Mesendoderm (in vitro differentiated cells): ENCODE measurements around the gene IDH3G.

ENCODE experiments used
- DNase-seq: peaks from one replicate; pipeline ENCODE4 v3.0.0; 2013
- H2AK5ac ChIP-seq: 2 replicates; pipeline ENCODE4 v1.6.1; 2013; ENCODE audit warnings: low read length, inconsistent platforms
- H2BK120ac ChIP-seq: 2 replicates; pipeline ENCODE4 v1.6.1; 2013; ENCODE audit warnings: low read depth, mild to moderate bottlenecking, low read length, moderate library complexity, mixed read lengths
- H2BK15ac ChIP-seq: replicated peaks from 2 replicates; pipeline ENCODE4 v1.6.1; 2013; ENCODE audit warnings: low read depth, mild to moderate bottlenecking, moderate library complexity
- H2BK5ac ChIP-seq: 2 replicates; pipeline ENCODE4 v1.6.1; 2013; ENCODE audit warnings: low read length, inconsistent platforms
- H3K18ac ChIP-seq: 2 replicates; pipeline ENCODE4 v1.6.1; 2013; ENCODE audit warnings: mild to moderate bottlenecking, low read length, mixed read lengths
- H3K23ac ChIP-seq: one replicate; pipeline ENCODE4 v1.6.1; 2013; ENCODE audit warnings: low read length
- H3K27ac ChIP-seq: 2 replicates; pipeline ENCODE4 v1.5.1; 2013; ENCODE audit warnings: low read depth, mild to moderate bottlenecking, inconsistent platforms, low read length, moderate library complexity
- H3K27me3 ChIP-seq: 2 replicates; pipeline ENCODE4 v1.6.1; 2013; ENCODE audit warnings: low read length, control low read depth, mild to moderate bottlenecking, inconsistent platforms; ENCODE audit not compliant: insufficient read depth, poor library complexity
- H3K36me3 ChIP-seq: 2 replicates; pipeline ENCODE4 v1.6.1; 2013; ENCODE audit warnings: low read length, inconsistent platforms; ENCODE audit not compliant: control insufficient read depth, insufficient read depth
- H3K4ac ChIP-seq: one replicate; pipeline ENCODE4 v1.6.1; 2013; ENCODE audit warnings: low read depth, mild to moderate bottlenecking, low read length, moderate library complexity
- H3K4me1 ChIP-seq: 2 replicates; pipeline ENCODE4 v1.6.1; 2013; ENCODE audit warnings: low read depth, low read length, inconsistent platforms; ENCODE audit not compliant: control insufficient read depth
- H3K4me2 ChIP-seq: 2 replicates; pipeline ENCODE4 v1.6.1; 2013; ENCODE audit warnings: low read length
- H3K4me3 ChIP-seq: 2 replicates; pipeline ENCODE4 v1.5.1; 2013; ENCODE audit warnings: mild to moderate bottlenecking, low read length
- H3K56ac ChIP-seq: one replicate; pipeline ENCODE4 v1.6.1; 2013; ENCODE audit warnings: low read length
- H3K79me1 ChIP-seq: 2 replicates; pipeline ENCODE4 v1.6.1; 2013; ENCODE audit warnings: low read length, inconsistent platforms
- H3K79me2 ChIP-seq: 2 replicates; pipeline ENCODE4 v1.6.1; 2013; ENCODE audit warnings: mild to moderate bottlenecking, low read length; ENCODE audit not compliant: control insufficient read depth, insufficient read depth
- H3K9ac ChIP-seq: 2 replicates; pipeline ENCODE4 v1.6.1; 2013; ENCODE audit warnings: low read length, inconsistent platforms
- H4K5ac ChIP-seq: one replicate; pipeline ENCODE4 v1.6.1; 2013; ENCODE audit warnings: low read length
- H4K8ac ChIP-seq: one replicate; pipeline ENCODE4 v1.6.1; 2013; ENCODE audit warnings: low read depth, mild to moderate bottlenecking, control low read depth, low read length, moderate library complexity
- WGBS: extraction: QIAGEN DNeasy Blood & Tissue Kit; methylation state at CpG from one replicate; pipeline ENCODE4 v1.1.7; 2013; ENCODE audit warnings: low lambda C conversion rate, missing lambda C conversion rate; ENCODE audit not compliant: insufficient coverage; ENCODE audit errors: extremely low coverage; 5-methylcytosine and 5-hydroxymethylcytosine counted together

Gene IDH3G

DNA sequence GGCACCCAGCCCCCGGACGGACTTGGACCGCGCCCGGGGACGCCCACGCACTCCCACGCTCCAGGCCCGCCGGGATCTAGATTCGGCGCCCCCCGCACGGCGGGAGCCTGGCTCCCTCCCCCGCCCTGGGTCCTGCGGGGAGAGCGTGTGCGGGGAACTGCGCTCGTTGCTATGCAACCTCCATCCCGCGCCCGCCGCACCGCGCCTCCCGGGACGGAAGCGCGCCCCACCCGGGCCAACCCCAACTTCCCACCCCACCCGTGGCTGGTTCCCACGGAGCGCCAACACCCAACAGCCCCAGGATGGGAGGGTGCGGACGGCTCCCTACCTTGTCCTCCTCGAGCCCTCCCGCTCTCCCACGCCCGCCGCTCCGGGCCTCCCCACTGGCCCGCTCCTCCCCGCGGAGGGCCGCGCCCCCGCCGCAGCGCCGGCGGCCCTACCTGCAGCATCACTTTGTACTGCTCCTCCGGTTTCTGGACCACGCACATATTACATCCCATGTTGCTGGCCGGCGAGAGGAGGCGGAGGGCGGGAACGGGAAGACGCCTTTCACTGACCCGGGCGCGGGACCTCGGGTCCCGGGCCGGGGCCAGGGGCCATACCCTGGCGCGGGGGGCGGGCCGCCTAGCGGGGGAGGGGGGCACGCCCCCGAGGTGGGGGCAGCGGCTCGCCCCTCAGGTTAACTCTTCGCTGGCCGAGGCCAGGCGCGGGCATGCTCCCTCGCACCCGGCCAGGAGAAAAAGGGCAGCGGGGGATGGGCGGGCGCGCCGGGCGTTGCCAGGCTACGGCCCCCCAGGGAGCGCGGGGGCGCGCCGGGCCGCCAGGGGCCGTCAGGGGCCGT, 35.8 kb upstream of the IDH3G start, which contains the start of gene PDZD4:
Gene PDZD4, minus strand, starts transcription at position 746 of the 841 bp plus-strand sequence. Its CDS starts 246 bp downstream, at position 500.
- Histone ChIP-seq H3K4ac (peak within 1 kb of the TSS; percentile 49), H3K4me1 (peaks cover 2% of the 10 kb centered on the region), H2AK5ac (no peak within 1 kb of the TSS), H3K56ac (peak within 1 kb of the TSS; percentile 79), H3K4me3 (peak within 1 kb of the TSS; percentile 64), H4K8ac (peak within 1 kb of the TSS; percentile 14), H3K27me3 (no peaks in the 10 kb centered on the region), H3K18ac (peak within 1 kb of the TSS; percentile 85), H2BK15ac (no peak within 1 kb of the TSS), H3K36me3 (no peaks in the 10 kb centered on the region), H3K23ac (no peak within 1 kb of the TSS), H3K4me2 (peak within 1 kb of the TSS; percentile 70), H2BK120ac (no peak within 1 kb of the TSS), H3K79me1 (no peaks in the 10 kb centered on the region), H4K5ac (no peak within 1 kb of the TSS), H3K9ac (peak within 1 kb of the TSS; percentile 71), H3K27ac (no peak within 1 kb of the TSS), H3K79me2 (peaks cover 13% of the 10 kb centered on the region), H2BK5ac (no peak within 1 kb of the TSS)
- WGBS: no CpG with 5 or more reads among the region's 97 CpGs
- DNase-seq: peak; percentile 66

DNA sequence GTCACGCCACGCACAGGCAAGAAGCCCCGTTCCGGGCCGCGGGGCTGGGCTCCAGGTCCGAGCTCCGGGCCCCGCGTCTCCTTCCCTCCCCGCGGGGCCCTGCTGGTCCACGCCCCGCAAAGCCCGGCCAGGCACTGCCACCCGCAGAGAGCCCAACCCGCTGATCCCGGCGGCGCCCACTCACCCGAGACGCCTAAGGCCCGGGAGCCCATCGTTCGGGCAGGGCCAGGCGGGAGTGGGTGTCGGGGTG, 35.3 kb upstream of the IDH3G start:
- H3K27ac ChIP-seq: no peak overlapping the region
- H3K56ac ChIP-seq: peak overlapping the region; percentile 79
- H3K9ac ChIP-seq: peak overlapping the region; percentile 71
- no peak overlapping the region for H2BK120ac ChIP-seq
- no peaks in the 10 kb centered on the region for H3K27me3 ChIP-seq
- no CpG with 5 or more reads among the region's 27 CpGs for WGBS
- H2BK15ac ChIP-seq: no peak overlapping the region
- H3K79me2 ChIP-seq: peaks cover 15% of the 10 kb centered on the region
- H3K18ac ChIP-seq: peak overlapping the region; percentile 25
- no peak overlapping the region for H4K5ac ChIP-seq
- H3K4me3 ChIP-seq: peak overlapping the region; percentile 64
- peak overlapping the region; percentile 70 for H3K4me2 ChIP-seq
- H3K79me1 ChIP-seq: no peaks in the 10 kb centered on the region
- H3K4me1 ChIP-seq: peaks cover 2% of the 10 kb centered on the region
- H3K4ac ChIP-seq: peak overlapping the region; percentile 49
- no peak for DNase-seq
- H3K36me3 ChIP-seq: no peaks in the 10 kb centered on the region
- no peak overlapping the region for H4K8ac ChIP-seq
- no peak overlapping the region for H3K23ac ChIP-seq
- no peak overlapping the region for H2BK5ac ChIP-seq
- no peak overlapping the region for H2AK5ac ChIP-seq

DNA sequence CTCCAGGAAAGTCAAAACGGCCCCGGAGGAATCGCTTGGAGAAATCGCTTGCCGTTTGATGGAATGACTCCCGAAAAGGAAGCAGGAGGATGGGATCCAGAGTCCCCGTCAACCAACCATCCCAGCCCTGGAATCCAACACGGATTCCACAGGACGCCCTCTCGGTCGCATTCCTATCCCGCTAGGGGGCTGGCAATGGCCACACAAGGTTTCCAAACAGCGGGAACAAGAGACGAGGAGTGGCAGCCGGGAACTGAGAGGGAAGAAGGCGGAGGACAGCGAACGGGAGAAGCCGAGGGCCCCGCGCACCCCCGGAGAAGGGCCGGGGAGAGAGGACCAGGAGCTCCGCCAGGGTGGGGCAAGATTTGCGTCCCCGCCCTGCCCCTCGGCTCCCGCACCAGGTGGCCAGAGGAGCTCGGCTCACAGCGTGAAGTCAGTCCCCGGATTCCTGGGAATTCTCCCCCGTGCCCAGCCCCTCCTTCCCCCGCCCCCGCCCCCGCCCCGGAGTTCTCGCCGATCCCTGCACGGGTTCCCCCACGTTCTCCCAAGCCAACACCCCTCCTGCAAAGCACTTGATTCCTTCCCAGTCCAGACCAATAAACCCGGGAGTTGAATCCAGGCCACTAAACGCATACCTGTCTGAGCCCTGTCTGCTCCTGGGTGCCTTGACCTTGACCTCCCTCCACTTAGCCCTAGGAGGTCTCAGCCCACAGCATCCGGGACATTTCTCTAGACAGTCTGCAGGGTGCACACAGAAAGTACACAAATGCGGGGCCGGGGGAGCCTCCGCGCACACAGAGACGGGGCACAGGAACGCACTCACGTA, 34.8 kb upstream of the IDH3G start:
- no peak overlapping the region for H2BK15ac ChIP-seq
- peaks cover 2% of the 10 kb centered on the region for H3K4me1 ChIP-seq
- H3K4me3 ChIP-seq: peak overlapping the region; percentile 64
- peak; percentile 85 for DNase-seq
- H3K79me1 ChIP-seq: no peaks in the 10 kb centered on the region
- no peak overlapping the region for H4K8ac ChIP-seq
- WGBS: no CpG with 5 or more reads among the region's 50 CpGs
- H3K9ac ChIP-seq: peak overlapping the region; percentile 71
- H3K18ac ChIP-seq: peak overlapping the region; percentile 25
- H2BK120ac ChIP-seq: no peak overlapping the region
- peak overlapping the region; percentile 70 for H3K4me2 ChIP-seq
- H2AK5ac ChIP-seq: no peak overlapping the region
- H3K27me3 ChIP-seq: no peaks in the 10 kb centered on the region
- no peak overlapping the region for H3K23ac ChIP-seq
- peaks cover 20% of the 10 kb centered on the region for H3K79me2 ChIP-seq
- H3K27ac ChIP-seq: no peak overlapping the region
- no peak overlapping the region for H2BK5ac ChIP-seq
- H4K5ac ChIP-seq: no peak overlapping the region
- H3K56ac ChIP-seq: peak overlapping the region; percentile 79
- peak overlapping the region; percentile 49 for H3K4ac ChIP-seq
- no peaks in the 10 kb centered on the region for H3K36me3 ChIP-seq

DNA sequence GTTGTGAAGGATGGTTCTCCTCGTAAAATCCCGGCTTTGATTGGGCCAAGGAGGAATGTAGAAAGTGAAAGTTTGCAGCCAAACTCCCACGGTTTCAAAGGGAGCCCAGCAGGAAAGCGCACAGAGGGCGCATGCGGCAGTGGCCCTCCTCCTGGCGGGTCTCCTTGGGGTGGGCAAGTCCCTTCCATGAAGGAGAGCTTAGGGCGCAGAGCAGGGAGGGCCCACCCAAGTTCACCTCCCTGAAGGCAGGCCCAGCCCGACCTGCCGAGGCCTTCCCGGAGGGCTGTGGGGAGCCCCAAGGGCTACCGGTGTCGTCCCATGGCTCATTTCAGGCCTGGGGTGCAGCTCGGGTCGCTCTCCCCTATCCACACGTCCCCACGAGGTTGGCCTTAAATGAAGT, 34.1 kb upstream of the IDH3G start:
- H3K4me2 ChIP-seq: peak overlapping the region; percentile 5
- H3K27ac ChIP-seq: no peak overlapping the region
- peaks cover 23% of the 10 kb centered on the region for H3K79me2 ChIP-seq
- no peaks in the 10 kb centered on the region for H3K79me1 ChIP-seq
- no peak overlapping the region for H2AK5ac ChIP-seq
- H3K23ac ChIP-seq: no peak overlapping the region
- no CpG with 5 or more reads among the region's 17 CpGs for WGBS
- H2BK5ac ChIP-seq: no peak overlapping the region
- peak; percentile 40 for DNase-seq
- no peak overlapping the region for H2BK15ac ChIP-seq
- H3K27me3 ChIP-seq: no peaks in the 10 kb centered on the region
- H3K56ac ChIP-seq: peak overlapping the region; percentile 49
- no peak overlapping the region for H4K8ac ChIP-seq
- H3K4me1 ChIP-seq: peaks cover 2% of the 10 kb centered on the region
- H2BK120ac ChIP-seq: no peak overlapping the region
- H3K4ac ChIP-seq: no peak overlapping the region
- peak overlapping the region; percentile 14 for H3K9ac ChIP-seq
- no peak overlapping the region for H3K18ac ChIP-seq
- no peak overlapping the region for H4K5ac ChIP-seq
- no peaks in the 10 kb centered on the region for H3K36me3 ChIP-seq
- H3K4me3 ChIP-seq: no peak overlapping the region

DNA sequence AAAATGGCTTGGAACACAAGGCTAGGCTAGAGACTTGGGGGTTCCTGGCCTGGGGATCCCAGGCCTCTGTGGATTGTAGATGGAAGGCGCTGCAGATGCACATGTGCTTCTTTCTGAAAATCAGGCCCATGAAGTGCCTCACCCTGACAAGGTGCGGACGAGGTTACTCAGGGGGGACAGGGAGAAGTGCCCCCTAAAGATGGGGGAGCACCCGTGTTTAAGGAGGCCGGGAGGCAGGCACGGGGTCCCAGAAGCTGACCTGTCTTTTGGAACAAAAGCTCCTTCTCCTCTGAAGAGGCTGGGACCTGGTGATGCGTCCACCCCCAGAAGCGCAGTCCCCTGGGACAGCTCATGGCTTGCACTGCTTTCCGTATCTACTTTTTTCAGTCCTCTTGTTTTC, 33.7 kb upstream of the IDH3G start:
- Histone ChIP-seq H2AK5ac (no peak overlapping the region), H3K36me3 (no peaks in the 10 kb centered on the region), H3K9ac (no peak overlapping the region), H2BK15ac (no peak overlapping the region), H4K5ac (no peak overlapping the region), H3K27me3 (no peaks in the 10 kb centered on the region), H3K4me3 (no peak overlapping the region), H3K4ac (no peak overlapping the region), H2BK5ac (no peak overlapping the region), H3K56ac (peak overlapping the region; percentile 42), H3K79me2 (peaks cover 23% of the 10 kb centered on the region), H3K27ac (no peak overlapping the region), H3K4me1 (peaks cover 2% of the 10 kb centered on the region), H3K79me1 (no peaks in the 10 kb centered on the region), H4K8ac (no peak overlapping the region), H3K18ac (no peak overlapping the region), H2BK120ac (no peak overlapping the region), H3K23ac (no peak overlapping the region), H3K4me2 (no peak overlapping the region)
- no peak for DNase-seq
- no CpG with 5 or more reads among the region's 9 CpGs for WGBS
